GM19324 (cell line): Measurements from ENCODE around the gene KCNN3.

ENCODE experiments used
- ATAC-seq: cut with Tn5 transposase; IDR thresholded peaks from one replicate; pipeline ENCODE4 v1.9.1; 2021; ENCODE audit warnings: mild to moderate bottlenecking, moderate library complexity; ENCODE audit not compliant: unreplicated experiment, low FRiP score

KCNN3 gene

GRCh38 chr1:154881820-154882535 lies 11.9 kb upstream of the KCNN3 start:
- no peak for ATAC-seq

GRCh38 chr1:154880671-154881070 lies 10.6 kb upstream of the KCNN3 start:
- no peak for ATAC-seq

GRCh38 chr1:154879038-154879421 lies 8.9 kb upstream of the KCNN3 start:
- no peak for ATAC-seq

- no peak for ATAC-seq
These were observed 8.4 kb upstream of the KCNN3 start for GRCh38 chr1:154878371-154879037.

- ATAC-seq: no peak
These were observed 7.4 kb upstream of the KCNN3 start for GRCh38 chr1:154877370-154877974.

GRCh38 chr1:154876842-154877369 lies 6.8 kb upstream of the KCNN3 start:
- ATAC-seq: no peak

- ATAC-seq: no peak
These were observed 4.4 kb upstream of the KCNN3 start for GRCh38 chr1:154874465-154874864.

- no peak for ATAC-seq
These were observed 3.4 kb upstream of the KCNN3 start for GRCh38 chr1:154873321-154873950.

- no peak for ATAC-seq
These were observed 1.3 kb upstream of the KCNN3 start for GRCh38 chr1:154871374-154871773.

GRCh38 chr1:154870734-154871133 lies 653 bp upstream of the KCNN3 start:
- ATAC-seq: no peak

- no peak for ATAC-seq
These were observed 548 bp downstream of the KCNN3 start for GRCh38 chr1:154869351-154870114.

GRCh38 chr1:154867841-154868605 lies 2.1 kb downstream of the KCNN3 start:
- no peak for ATAC-seq

- no peak for ATAC-seq
These were observed 2.8 kb downstream of the KCNN3 start for GRCh38 chr1:154867064-154867825.

- ATAC-seq: no peak
These were observed 3.6 kb downstream of the KCNN3 start for GRCh38 chr1:154866257-154867063.

- ATAC-seq: no peak
These were observed 4.4 kb downstream of the KCNN3 start for GRCh38 chr1:154865442-154866256.

- no peak for ATAC-seq
These were observed 5.7 kb downstream of the KCNN3 start for GRCh38 chr1:154864189-154864975.
